Bronchial epithelial cell (primary cell): ENCODE measurements around the gene STXBP1. TPM values are rescaled to one million over a fixed set of nuclear protein-coding genes. Genes with fewer than 3 reads are reported as not detected.

Source experiments
- DNase-seq: peaks from one replicate; pipeline ENCODE4 v3.0.0-alpha.2; 2010; ENCODE audit warnings: low read depth
- FAIRE-seq: peaks from 2 replicates; lab custom pipeline; 2011; peaks lifted over from hg19 to GRCh38; lab: Jason Lieb, UNC
- H3K27me3 ChIP-seq: 2 replicates; pipeline ENCODE4 v1.5.1; 2011; ENCODE audit warnings: low read length; ENCODE audit not compliant: control insufficient read depth, insufficient read depth
- H3K36me3 ChIP-seq: 2 replicates; pipeline ENCODE4 v1.5.1; 2011; ENCODE audit warnings: low read length; ENCODE audit not compliant: control insufficient read depth, insufficient read depth
- H3K4me3 ChIP-seq: 2 replicates; pipeline ENCODE4 v1.5.1; 2011; ENCODE audit warnings: mild to moderate bottlenecking, low read depth, low read length, control low read depth
- CTCF ChIP-seq: IDR thresholded peaks from 2 replicates; pipeline ENCODE4 v1.5.1; 2011; ENCODE audit warnings: mild to moderate bottlenecking, moderate library complexity, low read length, control low read depth, inconsistent platforms; ENCODE audit not compliant: insufficient read depth, severe bottlenecking
- total RNA-seq: library from RNA; depleted of rRNA; stranded (reverse); fragments of >200 nt; gene quantifications from 2 replicates; pipeline ENCODE4 v1.2.1, GENCODE V29; 2014

The STXBP1 gene
- total RNA-seq, 1 donor from 2014 or later, result 17.1 TPM

GRCh38 chr9:127720031-127720864, 108.2 kb downstream of the STXBP1 start:
- DNase-seq, result no peak
- TF ChIP-seq CTCF, result no peak
- peak; percentile 50 for FAIRE-seq
- no peaks in the 10 kb centered on the region for H3K27me3 ChIP-seq
- no peak overlapping the region for H3K4me3 ChIP-seq
- H3K36me3 ChIP-seq, result no peaks in the 10 kb centered on the region

GRCh38 chr9:127720865-127721227, 108.8 kb downstream of the STXBP1 start:
- no peak for TF ChIP-seq CTCF
- H3K4me3 ChIP-seq, result no peak overlapping the region
- H3K27me3 ChIP-seq, result no peaks in the 10 kb centered on the region
- no peaks in the 10 kb centered on the region for H3K36me3 ChIP-seq
- peak; percentile 19 for DNase-seq
- no peak for FAIRE-seq

GRCh38 chr9:127721391-127721821, 109.3 kb downstream of the STXBP1 start:
- TF ChIP-seq CTCF, result no peak
- H3K27me3 ChIP-seq, result no peaks in the 10 kb centered on the region
- H3K36me3 ChIP-seq, result no peaks in the 10 kb centered on the region
- DNase-seq, result peak; percentile 52
- no peak for FAIRE-seq
- no peak overlapping the region for H3K4me3 ChIP-seq

- FAIRE-seq, result no peak
Observed at GRCh38 chr9:127722055-127722745, 110.1 kb downstream of the STXBP1 start.

GRCh38 chr9:127723013-127723412, 110.9 kb downstream of the STXBP1 start:
- no peaks in the 10 kb centered on the region for H3K36me3 ChIP-seq
- H3K4me3 ChIP-seq, result no peak overlapping the region
- no peak for TF ChIP-seq CTCF
- H3K27me3 ChIP-seq, result no peaks in the 10 kb centered on the region
- DNase-seq (no peak), FAIRE-seq (no peak)

More at GRCh38 chr9:127722055-127722745, 110.1 kb downstream of the STXBP1 start:
- no peaks in the 10 kb centered on the region for H3K36me3 ChIP-seq
- H3K4me3 ChIP-seq, result no peak overlapping the region
- no peak for DNase-seq
- no peaks in the 10 kb centered on the region for H3K27me3 ChIP-seq
- no peak for TF ChIP-seq CTCF
